ENCODE results near the gene KRTAP10-7.
"Not testable (repeated sequence)": the region's sequence is repeated elsewhere in the genome, so short reads cannot be mapped to it uniquely, and the experiment has no call there.

The KRTAP10-7 gene, protein sequence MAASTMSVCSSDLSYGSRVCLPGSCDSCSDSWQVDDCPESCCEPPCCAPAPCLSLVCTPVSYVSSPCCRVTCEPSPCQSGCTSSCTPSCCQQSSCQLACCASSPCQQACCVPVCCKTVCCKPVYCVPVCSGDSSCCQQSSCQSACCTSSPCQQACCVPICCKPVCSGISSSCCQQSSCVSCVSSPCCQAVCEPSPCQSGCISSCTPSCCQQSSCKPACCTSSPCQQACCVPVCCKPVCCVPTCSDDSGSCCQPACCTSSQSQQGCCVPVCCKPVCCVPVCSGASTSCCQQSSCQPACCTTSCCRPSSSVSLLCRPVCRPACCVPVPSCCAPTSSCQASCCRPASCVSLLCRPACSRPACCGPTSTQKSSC

DNA sequence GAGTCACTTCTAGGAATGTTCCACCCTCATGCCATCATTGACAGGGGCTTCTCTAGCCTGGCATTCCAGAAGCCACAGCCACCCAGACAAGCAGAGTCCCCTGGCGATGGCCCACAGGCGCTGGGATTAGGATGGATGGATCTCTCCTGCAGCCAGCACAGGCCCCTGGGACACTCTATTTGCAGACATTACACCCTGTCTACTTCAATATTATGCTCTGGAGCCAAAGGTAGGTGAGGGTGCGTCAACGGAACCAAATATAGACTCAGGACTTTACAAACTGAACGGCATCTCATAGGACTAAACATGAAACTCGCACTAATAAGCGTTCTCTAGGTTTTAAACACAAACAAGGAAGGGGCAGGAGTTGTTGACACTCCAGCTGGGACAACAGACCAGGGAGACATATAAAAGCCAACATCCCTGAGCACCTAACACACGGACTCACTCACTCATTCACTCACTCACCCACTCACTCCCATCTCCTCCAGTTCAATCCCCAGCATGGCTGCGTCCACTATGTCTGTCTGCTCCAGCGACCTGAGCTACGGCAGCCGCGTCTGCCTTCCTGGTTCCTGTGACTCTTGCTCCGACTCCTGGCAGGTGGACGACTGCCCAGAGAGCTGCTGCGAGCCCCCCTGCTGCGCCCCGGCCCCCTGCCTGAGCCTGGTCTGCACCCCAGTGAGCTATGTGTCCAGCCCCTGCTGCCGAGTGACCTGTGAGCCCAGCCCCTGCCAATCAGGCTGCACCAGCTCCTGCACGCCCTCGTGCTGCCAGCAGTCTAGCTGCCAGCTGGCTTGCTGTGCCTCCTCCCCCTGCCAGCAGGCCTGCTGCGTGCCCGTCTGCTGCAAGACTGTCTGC lies at the start of gene KRTAP10-7:
KRTAP10-7 (plus strand) TSS at position 480 of the 861 bp plus-strand sequence; CDS start at position 505, 25 bp downstream.
- not testable (repeated sequence) for DNase-seq

DNA sequence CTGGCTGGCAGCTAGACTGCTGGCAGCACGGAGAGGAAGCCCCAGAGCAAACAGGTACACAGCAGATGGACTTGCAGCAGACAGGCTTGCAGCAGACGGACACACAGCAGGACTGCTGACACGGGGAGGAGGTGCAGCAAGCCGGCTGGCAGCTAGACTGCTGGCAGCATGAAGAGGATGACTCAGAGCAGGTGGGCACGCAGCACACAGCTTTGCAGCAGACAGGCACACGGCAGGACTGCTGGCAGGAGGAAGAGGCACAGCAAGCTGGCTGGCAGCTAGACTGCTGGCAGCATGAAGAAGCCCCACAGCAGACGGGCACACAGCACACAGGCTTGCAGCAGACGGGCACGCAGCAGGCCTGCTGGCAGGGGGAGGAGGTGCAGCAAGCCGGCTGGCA lies 49.6 kb upstream of the KRTAP10-7 start:
- DNase-seq, result no peak

DNA sequence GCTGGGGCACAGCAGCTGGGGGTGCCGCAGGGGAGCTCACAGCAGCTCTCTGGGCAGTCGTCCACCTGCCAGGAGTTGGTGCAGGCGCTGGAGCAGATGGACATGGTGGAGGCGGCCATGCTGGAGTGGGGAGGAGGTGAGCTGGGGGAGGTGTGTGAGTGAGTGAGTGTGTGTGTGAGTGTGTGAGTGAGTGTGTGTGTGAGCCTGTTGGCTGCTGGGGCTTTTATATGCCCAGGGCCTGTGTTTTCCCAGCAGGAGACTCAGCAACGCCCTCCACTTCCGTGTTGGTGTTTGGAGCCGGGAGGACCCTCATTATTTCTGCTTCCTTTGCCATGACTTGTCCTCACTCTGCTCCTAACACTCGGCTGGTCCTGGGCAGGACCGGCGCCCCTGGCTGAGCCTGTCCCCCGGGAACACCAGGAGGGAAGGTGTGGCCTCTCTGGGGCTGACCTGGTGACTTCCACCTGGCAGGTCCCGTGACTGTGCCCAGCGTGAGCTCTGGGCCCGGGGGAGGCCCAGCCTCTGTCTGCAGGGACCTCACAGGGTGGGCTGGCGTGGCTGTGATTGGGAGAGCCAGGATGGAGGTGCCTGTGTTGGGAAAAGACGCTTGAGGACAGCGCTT lies 48.9 kb upstream of the KRTAP10-7 start, which contains the start of gene KRTAP10-2:
KRTAP10-2 (minus strand) TSS at position 166 of the 622 bp plus-strand sequence; CDS start at position 119, 47 bp downstream.
- DNase-seq, result no peak

DNA sequence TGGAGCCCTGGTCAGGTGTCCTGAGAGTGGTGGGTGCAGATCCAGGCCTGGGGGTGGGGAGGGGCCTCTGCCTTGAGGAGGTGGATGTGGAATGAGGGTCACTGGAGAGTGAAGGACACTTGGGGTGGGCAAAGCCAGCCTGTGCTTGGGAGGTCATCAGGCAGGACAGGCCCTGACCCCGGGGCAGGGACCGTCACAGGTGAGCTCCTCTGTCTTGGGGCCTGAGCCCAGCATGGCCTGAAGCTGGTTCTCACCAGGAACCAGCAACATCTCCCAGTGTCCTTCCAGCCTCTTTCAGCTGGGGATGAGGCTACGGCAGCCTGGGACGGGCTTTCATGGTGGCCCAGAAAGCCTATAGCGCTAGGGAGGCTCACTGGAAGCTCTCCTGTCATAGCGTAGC lies 48.3 kb upstream of the KRTAP10-7 start:
- DNase-seq, result no peak

DNA sequence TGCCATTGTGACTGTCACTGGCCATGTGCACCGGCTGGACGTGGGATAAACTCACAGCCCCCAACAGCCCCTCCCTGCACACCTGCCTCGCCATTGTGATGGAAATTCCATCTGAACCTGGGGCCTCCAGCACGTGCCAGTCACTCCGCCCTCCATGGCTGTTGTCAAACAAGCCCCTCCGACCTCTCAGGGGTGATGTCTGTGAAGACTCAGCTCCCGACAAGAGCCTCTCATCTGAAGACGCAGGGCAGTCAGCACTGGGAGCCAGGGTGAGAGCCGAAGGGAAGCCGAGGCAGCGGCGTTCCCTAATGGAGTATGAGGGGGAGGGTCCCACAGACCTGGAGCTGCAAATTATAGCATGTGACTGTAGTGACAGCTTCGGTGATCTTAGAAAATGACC lies 47.7 kb upstream of the KRTAP10-7 start:
- no peak for DNase-seq

DNA sequence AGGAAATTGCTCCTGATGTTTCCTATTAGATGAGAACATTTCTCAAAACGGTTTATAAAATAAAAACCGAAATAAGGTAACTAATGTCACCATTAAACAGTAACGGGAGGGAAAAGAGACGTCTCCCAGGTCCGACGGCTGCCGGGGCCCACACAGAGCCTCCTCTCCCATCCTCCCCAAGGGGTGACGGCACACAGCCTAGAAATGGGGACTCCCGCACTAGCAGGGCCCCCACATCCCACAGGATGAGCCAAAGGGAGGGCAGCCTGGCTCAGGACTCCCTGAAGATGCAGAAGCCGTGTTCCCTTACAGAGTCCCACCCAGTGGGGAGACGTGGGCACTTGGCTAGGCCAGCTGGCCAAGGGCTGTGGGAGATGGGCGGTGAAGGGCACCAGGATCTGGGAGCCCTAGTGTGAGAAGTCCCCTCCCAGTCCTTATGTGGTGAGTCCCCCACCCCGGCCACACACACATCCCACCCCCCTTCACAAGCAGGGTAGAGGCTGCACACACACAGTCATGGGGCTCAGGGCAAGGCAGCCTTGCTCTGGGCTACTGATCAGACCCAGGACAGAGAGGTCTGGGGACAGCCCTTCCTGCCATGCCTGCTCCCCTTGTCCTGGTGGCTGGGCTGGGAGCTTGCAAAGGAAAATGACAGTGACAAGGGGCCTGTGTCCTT lies 45.1 kb upstream of the KRTAP10-7 start:
- no peak for DNase-seq

DNA sequence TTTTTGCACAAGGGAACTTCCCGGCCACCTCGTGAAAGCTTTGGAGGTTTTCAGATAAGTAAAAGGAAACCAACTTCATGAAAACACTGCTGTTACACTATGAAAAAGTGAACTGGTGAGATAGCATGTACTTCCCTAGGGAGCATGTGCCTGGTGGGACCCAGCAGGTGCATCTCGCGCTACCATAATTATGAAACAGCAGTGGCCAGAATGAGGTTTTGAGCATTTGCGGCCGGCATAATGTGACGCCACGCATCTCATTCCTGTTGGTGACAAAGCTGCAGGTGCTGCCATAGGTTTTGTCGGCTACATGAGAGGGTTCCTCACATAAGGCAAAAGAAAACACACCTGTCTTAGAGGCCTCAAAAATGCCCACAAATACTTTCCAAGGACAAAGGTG lies 43.5 kb upstream of the KRTAP10-7 start:
- DNase-seq, result no peak

DNA sequence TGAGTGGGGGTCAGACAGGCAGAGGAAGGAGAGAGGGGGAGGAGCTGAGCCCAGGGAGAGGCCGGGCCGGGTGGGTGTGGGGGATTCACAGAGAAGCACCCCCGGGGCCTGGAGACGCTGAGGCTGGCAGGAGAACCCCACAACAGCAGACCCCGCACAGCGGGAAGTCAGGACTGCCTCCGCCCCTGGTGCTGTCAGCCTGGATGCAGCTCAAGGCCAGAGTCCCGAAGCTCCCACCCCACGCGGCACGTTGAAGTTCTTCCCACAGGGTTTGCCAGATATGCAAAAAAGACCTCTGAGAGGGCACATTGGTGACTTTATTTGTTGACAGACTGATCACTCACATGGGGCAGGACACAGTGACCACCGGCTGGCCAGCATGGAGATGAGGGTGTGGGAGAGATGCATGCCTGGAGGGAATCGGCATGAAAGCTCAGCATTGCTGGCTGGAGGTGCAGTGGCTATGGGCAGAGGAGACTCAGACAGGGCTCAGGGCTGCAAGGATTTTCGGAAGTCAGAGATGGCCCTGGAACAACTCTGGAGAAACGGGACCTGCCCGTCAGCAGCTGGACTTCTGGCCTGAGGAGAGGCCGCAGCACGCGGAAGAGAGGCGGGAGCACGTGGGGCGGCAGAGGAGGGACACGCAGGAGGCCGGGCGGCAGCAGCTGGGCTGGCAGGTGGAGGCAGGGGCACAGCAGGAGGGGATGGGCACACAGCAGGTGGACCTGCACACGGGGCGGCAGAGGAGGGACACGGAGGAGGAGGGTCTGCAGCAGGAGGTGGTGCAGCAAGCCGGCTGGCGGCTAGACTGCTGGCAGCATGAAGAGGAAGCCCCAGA lies 42.7 kb upstream of the KRTAP10-7 start:
- no peak for DNase-seq

DNA sequence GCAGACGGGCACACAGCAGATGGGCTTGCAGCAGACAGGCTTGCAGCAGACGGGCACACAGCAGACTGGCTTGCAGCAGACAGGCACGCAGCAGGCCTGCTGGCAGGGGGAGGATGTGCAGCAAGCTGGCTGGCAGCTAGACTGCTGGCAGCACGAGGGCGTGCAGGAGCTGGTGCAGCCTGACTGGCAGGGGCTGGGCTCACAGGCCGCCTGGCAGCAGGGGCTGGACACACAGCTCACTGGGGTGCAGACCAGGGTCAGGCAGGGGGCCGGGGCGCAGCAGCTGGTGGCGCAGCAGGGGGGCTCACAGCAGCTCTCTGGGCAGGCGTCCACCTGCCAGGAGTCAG lies 42.1 kb upstream of the KRTAP10-7 start:
- DNase-seq, result not testable (repeated sequence)

DNA sequence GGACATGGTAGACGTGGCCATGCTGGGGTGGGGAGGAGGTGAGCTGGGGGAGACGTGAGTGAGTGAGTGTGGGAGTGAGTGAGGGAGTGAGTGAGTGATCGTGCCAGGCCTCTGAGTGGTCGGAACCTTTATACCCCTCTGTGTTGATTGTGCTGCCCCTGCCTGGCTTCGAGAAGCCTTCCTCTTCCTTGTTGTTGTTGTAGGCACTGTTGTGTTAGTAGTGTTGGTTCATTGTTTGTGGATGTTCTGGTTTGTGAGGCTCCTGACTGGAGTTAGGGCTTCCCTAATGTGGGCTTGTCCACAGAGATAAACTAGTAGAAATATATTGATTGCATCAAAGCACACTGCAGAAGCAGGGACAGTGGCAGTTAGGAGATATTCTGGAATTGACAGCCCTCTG lies 41.7 kb upstream of the KRTAP10-7 start, which contains the start of gene KRTAP10-3:
KRTAP10-3 (minus strand) TSS at position 101 of the 400 bp plus-strand sequence; CDS start at position 21, 80 bp downstream.
- DNase-seq, result no peak

DNA sequence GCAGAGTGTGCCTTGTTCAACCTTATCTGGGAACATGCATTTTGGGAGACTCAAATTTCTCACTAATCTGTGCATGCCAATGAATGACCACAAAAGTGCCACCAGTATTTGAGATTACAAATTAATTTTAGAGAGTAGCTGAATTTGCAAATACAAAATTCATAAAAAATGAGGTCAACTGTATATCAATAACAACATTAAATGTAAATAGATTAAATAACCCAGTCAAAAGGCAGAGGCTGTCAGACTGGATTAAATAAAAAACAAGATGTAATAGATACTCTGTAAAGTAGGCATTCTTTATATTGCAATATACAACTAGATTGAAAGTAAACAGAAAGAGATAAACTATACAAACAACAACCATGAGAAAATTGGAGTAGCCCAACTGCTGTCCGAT lies 36.3 kb upstream of the KRTAP10-7 start:
- DNase-seq, result no peak

DNA sequence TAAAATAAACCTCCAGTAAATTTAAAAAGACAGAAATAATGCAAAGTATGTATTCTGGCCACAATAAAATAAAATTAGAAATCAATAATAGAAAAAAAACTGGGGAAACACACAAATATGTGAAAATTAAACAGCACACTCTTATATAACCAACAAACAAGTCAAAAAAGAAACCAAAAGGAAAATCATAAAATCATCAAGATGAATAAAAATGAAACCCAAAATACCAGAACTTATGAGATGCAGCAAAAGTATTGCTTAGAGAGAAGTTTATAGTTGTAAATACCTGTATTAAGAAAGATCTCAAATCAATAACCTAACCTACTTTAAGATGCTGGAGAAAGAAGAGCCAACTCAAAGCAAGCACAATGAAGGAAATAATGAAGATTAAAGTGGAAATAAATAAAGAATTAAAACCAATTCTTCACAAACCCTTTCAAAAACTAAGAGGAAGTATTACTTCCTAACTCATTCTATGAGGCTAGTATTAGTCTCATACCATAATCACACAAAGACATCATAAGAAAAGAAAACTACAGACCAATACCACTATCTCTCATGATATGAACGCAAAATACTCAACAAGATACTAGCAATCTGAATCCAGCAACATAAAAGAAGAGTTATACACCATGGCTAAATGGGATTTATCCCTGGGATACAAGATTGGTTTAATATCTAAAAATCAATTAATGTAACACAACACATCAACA lies 35.4 kb upstream of the KRTAP10-7 start:
- no peak for DNase-seq

DNA sequence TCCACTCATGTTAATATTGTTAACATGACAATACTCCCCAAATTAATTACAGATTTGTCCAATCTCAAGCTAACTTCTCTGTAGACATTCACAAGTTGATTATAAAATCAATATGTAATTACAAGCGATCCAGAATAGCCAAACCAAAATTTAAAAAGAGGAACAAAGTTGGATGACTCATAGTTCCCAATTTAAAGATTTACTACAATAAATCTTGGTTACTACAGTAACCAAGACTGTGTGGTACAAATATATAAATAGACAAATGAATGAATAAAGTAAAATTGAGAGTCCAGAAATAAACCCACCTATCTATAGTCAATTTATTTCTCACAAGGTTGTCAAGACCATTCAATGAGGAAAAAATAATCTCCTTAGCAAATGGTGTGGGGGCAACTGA lies 34.0 kb upstream of the KRTAP10-7 start:
- DNase-seq, result no peak

DNA sequence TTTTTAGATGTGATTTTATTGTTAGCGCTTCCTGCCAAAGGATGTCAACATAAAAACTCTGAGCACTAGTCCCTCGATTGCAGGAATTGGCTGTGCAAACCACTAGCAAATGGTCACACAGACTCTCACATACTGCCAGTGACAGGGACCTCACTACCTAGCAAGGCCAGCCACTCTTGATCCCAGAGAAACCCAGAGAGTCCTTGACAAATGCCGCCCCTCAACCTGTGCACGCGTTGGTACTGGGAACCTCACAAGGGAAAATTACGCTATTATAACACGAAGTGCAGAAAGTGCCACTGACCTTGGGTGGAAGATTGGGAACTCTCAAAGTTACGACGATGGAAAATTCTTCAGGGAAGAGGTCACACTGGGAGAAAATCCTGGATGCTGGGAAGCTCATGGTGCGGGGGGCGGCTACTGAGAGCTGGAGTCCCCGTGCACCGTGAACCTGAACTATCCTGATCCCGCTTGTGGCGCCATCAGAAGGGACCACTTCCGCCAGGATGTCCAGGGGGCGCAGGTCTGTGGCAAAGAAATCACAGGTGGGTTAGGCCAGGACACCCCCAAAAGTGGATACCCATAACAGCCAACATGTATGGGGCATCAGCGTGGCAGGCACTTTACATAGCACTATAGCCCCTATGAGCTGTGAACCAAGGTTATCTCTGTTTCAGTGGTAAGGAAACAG lies 32.8 kb upstream of the KRTAP10-7 start:
- DNase-seq, result no peak

DNA sequence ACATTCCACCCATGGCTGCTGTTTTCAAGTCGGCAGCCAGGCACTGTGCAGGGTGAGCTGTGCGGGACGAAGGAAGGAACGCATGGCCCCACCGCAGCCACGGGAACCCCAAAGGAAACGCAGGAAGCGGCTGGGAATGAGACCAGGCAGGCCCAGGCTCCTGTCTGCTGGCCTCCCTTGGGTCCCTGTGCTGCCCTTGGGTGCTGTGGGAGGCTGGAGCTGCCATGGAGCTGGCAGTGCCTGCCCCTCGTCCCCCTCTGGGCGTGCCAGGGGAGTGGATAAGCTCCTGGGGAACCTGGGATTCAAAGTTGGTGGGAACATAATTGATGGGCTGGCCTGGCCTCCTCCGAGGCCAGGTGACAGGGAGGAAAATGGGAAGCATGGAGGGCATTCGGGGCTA lies 32.1 kb upstream of the KRTAP10-7 start:
- no peak for DNase-seq

DNA sequence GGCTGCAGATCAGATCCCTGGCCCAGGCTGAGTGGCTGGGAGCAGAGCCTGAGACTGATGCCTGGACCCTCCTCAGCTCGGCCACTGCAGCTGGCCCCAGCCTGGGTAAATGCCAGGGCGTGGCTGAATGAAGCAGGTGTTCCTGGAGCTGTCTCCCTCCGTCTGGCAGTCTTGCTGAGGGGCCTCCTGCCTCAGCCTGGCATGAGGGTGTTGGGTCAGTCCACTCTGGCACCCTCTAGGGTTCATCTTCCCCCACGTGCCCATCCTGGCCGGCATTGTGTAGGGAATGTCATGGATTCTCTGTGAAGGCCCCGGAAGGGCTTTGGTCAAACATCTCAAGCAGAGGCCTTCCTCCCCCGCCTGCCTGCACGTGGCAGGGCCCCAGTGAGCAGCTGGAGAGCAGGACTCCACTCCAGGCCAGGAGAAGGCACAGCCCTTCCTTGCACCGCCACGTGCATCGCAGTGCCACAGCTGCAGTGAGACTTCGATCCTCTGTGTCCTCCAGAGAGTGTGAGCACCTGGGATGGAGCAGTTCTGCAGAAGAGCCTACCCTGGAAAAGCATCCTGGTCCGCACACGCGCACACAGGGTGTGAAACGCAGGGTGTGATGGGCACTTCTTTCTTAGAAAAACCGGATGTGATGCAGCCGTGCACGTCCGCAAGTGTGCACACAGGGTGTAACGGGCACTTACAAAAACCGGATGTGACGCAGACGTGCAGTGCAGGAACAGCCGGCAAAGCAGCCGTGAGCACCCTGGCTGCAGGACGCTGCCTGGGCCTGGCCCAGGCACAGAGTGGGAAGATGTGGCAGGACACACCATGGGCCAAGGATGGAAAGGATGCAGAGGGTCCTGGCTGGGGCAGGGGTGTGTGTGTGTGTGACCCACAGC lies 31.5 kb upstream of the KRTAP10-7 start:
- peak; percentile 3 for DNase-seq

DNA sequence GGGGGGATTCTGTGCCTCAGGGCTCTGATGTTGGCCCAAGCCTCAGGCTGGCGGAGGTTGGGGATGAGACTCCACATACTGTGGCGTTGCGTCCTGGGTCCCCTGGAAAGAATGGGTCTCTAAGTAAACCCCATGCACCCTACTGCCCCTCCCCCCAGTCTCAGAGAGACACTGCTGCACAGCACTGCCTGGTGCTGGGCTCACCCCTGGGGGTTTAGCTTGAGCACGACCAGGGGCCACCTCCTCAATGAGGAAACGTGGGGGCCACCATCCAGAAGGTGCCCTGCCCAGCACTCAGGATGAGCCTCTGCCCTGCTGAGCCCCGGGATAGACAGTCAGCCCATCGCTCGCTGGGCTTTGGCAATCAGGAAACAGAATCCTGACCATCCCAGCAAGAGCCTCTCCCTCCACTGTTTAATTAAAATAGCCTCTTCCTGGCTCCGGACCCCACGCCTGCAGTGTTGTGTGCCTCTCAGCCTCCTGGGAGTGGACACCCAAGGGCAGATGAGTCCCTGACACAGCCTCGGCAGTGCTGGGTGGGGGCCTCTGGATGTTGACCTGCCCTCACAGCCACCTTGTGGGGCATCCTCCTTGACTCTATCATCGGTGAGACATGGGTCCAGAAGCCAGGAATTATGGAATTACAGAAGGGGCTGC lies 30.4 kb upstream of the KRTAP10-7 start:
- no peak for DNase-seq

DNA sequence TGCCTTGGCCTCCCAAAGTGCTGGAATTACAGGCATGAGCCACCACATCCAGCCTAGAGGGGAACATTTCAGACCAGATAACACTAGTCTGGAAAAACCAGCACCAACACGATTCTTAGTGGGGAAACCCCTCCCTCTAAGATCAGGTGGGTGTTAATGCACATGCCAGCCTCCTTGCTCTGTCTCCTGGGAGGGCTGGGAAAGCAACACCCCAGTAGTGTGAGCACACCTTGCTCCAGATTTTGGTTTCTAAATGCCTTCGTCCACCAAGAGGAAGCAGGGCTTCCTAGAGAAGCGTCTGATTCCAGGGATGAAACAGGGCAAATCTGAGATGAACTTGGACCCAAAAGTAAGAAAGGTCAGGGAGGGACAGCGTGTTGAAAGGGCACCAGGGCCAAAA lies 29.1 kb upstream of the KRTAP10-7 start:
- DNase-seq, result no peak
